Body of pancreas (tissue), 4 donors: ENCODE data around the gene SLC35C1.

Source experiments
- POLR2A ChIP-seq, 3 donors: fragments of 450-650 bp; IDR thresholded peaks; one replicate each; pipeline ENCODE4 v1.6.1; 2016; ENCODE audit warnings: antibody characterized with exemption in 3 of 3, mild to moderate bottlenecking in 2 of 3
- TF ChIP-seq, protein P1 (sequence below), 7 experiments: fragments of 450-650 bp in 4 of 7; fragments of 200-600 bp in 3 of 7; sonication (generic) in 3 of 7; IDR thresholded peaks; one replicate each; pipeline ENCODE4 v1.5.1; 2016 to 2019; ENCODE audit warnings: antibody characterized with exemption in 7 of 7

DNA sequence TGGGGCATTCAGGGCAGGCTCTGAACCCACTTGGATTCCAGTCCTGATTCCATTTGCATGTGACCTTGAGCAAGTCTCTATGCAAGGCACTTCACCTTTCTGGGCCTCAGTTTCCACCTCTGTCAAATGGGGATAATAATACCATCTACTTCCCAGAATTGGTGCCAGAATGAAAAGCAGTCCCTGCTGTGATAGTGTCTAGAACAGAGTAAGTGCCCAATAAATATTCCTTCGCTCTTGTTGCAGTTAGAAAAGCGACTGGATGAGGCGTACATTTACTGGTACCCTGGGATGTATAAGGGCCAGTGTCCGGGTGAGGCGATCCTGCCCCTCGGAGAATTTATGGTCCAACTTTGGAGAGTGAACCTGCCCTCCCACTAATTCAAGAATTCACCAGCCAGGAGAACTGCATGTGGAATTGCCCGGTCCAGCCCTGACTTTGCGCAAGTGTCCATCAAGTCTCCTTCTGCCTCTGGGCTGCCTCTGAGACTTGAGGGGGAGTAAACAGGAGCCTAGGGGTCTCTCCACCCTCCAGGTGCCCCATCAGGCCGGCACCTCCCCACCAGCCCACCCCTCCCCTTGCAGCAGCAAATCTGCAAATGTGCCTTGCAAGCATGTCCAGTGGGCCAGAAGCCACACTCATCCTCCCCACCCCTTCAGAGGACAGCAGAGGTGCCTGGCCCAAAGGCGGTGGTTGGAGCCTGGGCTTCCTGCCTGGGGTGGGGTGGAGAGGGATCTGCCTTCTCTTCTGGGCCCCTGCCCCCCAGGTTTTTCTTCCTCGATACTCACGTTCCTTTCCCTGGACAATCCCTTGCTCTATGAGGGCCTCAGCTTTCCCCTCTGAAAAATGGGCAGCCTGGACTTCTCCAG is 30.9 kb upstream of the SLC35C1 start:
- no peak for TF ChIP-seq POLR2A (IDR thresholded peaks at IDR 0.05)
- TF ChIP-seq, protein P1, sequence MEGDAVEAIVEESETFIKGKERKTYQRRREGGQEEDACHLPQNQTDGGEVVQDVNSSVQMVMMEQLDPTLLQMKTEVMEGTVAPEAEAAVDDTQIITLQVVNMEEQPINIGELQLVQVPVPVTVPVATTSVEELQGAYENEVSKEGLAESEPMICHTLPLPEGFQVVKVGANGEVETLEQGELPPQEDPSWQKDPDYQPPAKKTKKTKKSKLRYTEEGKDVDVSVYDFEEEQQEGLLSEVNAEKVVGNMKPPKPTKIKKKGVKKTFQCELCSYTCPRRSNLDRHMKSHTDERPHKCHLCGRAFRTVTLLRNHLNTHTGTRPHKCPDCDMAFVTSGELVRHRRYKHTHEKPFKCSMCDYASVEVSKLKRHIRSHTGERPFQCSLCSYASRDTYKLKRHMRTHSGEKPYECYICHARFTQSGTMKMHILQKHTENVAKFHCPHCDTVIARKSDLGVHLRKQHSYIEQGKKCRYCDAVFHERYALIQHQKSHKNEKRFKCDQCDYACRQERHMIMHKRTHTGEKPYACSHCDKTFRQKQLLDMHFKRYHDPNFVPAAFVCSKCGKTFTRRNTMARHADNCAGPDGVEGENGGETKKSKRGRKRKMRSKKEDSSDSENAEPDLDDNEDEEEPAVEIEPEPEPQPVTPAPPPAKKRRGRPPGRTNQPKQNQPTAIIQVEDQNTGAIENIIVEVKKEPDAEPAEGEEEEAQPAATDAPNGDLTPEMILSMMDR (IDR thresholded peaks at IDR 0.05), result no peak
